ENCODE results near the gene LMNTD2. TPM values are rescaled to one million over a fixed set of nuclear protein-coding genes. Genes with fewer than 3 reads are reported as not detected.

LMNTD2 gene
- total RNA-seq, 1 donor from 2014 or later = 16.6 TPM

GRCh38 chr11:530960-531831, 29.3 kb downstream of the LMNTD2 start:
- Mint-ChIP-seq H3K27me3 (ENCODE audit: low read depth) (no peaks in the 10 kb centered on the region), H3K4me1 (peaks cover 2% of the 10 kb centered on the region), H3K36me3 (peaks cover 5% of the 10 kb centered on the region), H3K9me3 (no peaks in the 10 kb centered on the region), H3K27ac (no peak overlapping the region), H3K4me3 (no peak overlapping the region)
- no peak for DNase-seq (ENCODE audit: low spot score in 2 of 2, unreplicated experiment in 2 of 2)
- no peak for TF ChIP-seq CTCF (IDR thresholded peaks at IDR 0.05; ENCODE audit: unreplicated experiment)

GRCh38 chr11:529728-530411, 30.7 kb downstream of the LMNTD2 start:
- DNase-seq (ENCODE audit: low spot score in 2 of 2, unreplicated experiment in 2 of 2) = no peak
- no peak overlapping the region for H3K27ac Mint-ChIP-seq
- H3K27me3 Mint-ChIP-seq (ENCODE audit: low read depth) = no peaks in the 10 kb centered on the region
- H3K9me3 Mint-ChIP-seq = no peaks in the 10 kb centered on the region
- H3K4me3 Mint-ChIP-seq = no peak overlapping the region
- no peak for TF ChIP-seq CTCF (IDR thresholded peaks at IDR 0.05; ENCODE audit: unreplicated experiment)
- H3K4me1 Mint-ChIP-seq = no peaks in the 10 kb centered on the region
- peaks cover 5% of the 10 kb centered on the region for H3K36me3 Mint-ChIP-seq

GRCh38 chr11:528815-529727, 31.5 kb downstream of the LMNTD2 start:
- H3K27ac Mint-ChIP-seq = no peak overlapping the region
- DNase-seq (ENCODE audit: low spot score in 2 of 2, unreplicated experiment in 2 of 2) = no peak
- no peaks in the 10 kb centered on the region for H3K4me1 Mint-ChIP-seq
- no peaks in the 10 kb centered on the region for H3K27me3 Mint-ChIP-seq (ENCODE audit: low read depth)
- TF ChIP-seq CTCF (IDR thresholded peaks at IDR 0.05; ENCODE audit: unreplicated experiment) = no peak
- H3K4me3 Mint-ChIP-seq = no peak overlapping the region
- peaks cover 6% of the 10 kb centered on the region for H3K36me3 Mint-ChIP-seq
- peaks cover 2% of the 10 kb centered on the region for H3K9me3 Mint-ChIP-seq

- Mint-ChIP-seq H3K4me3 (no peak overlapping the region), H3K27me3 (ENCODE audit: low read depth) (no peaks in the 10 kb centered on the region), H3K27ac (no peak overlapping the region), H3K36me3 (peaks cover 8% of the 10 kb centered on the region), H3K9me3 (peaks cover 4% of the 10 kb centered on the region), H3K4me1 (no peaks in the 10 kb centered on the region)
- DNase-seq (ENCODE audit: low spot score in 2 of 2, unreplicated experiment in 2 of 2) = no peak
- TF ChIP-seq CTCF (IDR thresholded peaks at IDR 0.05; ENCODE audit: unreplicated experiment) = no peak
Measured at GRCh38 chr11:528166-528814, 32.2 kb downstream of the LMNTD2 start.

- Mint-ChIP-seq H3K27ac (no peak overlapping the region), H3K36me3 (peaks cover 2% of the 10 kb centered on the region), H3K27me3 (ENCODE audit: low read depth) (no peaks in the 10 kb centered on the region), H3K4me3 (no peak overlapping the region), H3K9me3 (peaks cover 5% of the 10 kb centered on the region), H3K4me1 (no peaks in the 10 kb centered on the region)
- TF ChIP-seq CTCF (IDR thresholded peaks at IDR 0.05; ENCODE audit: unreplicated experiment) = no peak
- no peak for DNase-seq (ENCODE audit: low spot score in 2 of 2, unreplicated experiment in 2 of 2)
Measured at GRCh38 chr11:526192-526591, 34.3 kb downstream of the LMNTD2 start.
